HG02623 (cell line): ENCODE data around the gene HHAT.

Source experiments
- ATAC-seq: cut with Tn5 transposase; IDR thresholded peaks from one replicate; pipeline ENCODE4 v1.9.1; 2021; ENCODE audit warnings: moderate library complexity; ENCODE audit not compliant: unreplicated experiment

HHAT gene

DNA sequence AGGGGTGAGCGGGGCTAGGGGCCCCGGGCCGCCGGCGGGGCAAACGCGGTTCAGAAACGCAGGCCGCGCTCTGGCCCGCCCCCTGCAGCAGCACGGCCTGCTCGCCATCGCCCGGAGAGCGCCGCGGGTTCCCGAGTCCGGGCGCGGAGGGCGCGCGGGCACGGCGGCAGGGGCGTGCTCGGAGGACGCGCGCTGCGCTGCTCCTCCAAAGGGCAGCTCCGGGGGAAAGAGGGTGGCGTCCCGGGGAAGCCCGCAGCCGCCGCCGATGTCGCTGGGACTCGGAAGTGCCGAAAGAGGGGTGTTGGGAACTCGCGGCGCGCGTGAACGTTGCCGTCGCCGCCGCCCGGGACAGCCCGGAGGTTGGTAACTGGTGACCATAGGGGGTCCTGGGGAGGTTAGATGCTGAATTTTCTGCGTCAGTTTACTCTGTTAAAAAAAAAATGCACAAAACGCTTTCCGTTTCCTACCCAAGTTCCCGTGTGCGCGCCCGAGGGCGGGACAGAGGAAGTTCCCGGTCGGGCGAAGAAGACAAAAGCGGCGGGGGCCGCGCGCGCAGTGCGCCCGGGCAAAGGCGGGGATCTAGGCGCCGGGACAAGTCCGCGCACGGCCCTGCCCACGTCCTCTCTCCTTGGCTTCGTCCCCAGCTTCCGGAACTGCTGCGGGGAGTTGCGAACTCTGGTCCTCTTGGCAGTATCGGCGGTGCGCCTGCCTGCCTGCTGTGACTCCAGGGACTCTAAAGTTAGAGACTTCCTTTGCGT, at the start of gene HHAT:
Gene HHAT (plus strand): TSS at position 157 of the 758 bp plus-strand sequence. CDS start 20,074 bp downstream, outside the sequence.
- ATAC-seq: peak; percentile 42

DNA sequence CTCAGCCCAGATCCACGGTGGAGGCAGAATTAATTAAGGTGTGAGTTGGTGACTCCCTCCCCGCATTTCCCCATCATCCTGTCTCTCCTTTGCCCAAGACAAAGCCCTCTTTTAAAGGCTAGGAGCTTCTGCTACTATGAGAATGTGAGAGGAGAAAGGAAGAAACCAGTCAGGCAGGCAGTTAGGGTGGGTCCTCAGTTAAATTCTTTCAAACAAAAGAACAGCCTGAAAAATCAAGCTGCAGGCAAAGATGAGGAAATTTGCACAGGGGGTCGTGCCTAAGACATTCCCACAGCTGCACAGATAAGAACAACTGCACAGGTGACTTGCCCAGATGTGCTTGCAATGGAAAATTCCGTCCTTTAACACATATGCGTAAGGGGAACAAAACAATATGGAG, 48.5 kb upstream of the HHAT start:
- no peak for ATAC-seq

DNA sequence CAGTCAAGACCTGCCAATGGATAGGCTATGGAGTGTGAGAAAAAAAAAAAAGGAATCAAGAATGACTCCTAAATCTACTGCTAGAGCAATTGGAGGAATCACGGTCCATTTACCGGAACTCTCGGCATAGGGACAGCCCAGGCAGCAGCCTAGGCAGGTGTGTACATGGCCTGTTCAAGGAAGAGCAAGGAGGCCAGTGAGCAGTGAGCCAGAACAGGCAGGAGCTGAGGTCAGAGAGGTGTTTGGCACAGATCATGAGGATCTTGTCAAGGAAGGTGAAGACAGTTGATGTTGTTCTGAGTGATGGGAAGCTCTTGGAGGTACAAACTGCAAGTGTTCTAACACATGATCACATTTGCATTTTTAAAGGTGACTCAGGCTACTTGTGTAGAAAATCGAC, 40.6 kb upstream of the HHAT start:
- no peak for ATAC-seq

DNA sequence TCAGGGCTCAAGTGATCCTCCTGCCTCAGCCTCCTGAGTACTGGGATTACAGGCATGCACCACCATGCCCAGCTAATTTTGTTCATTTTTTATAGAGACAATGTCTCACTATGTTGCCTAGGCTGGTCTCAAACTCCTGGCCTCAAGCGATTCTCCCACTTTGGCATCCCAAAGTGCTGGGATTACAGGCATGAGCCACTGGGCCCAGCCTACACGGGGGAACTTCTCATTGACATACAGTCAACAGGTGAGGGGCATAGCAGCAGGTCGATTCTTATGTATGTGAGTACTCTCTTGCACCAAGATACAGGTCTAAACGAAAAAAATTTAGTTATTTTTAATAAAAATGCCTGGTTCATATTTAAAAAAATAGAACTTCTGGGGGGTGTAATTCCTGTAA, 39.5 kb upstream of the HHAT start:
- ATAC-seq: no peak

GRCh38 chr1:210291081-210291764, 37.5 kb upstream of the HHAT start:
- ATAC-seq: no peak

- ATAC-seq: no peak
These were observed 36.9 kb upstream of the HHAT start for GRCh38 chr1:210291786-210292230.

GRCh38 chr1:210292231-210292871, 36.4 kb upstream of the HHAT start:
- peak; percentile 68 for ATAC-seq

DNA sequence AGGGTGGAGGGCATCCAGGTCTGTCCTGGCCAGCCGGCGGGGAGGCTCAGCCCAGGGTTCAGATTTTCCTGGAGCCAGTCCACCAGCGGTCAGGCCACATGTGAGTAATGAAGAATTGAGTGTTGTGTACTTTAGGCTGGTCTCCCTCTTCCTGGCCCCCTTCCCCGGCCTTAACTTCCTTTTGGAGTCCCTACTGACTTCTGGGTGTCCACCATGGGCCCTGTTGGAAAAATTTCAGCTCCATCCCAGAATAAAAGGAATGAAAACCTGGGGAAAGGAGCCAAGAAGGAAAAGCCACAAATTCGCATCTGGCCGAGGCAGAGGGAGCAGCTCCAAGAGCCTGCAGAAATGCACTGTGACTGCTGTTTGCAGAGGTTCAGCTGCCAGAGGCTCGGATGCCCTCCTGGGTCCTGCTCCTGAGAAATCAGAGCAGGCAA, 35.5 kb upstream of the HHAT start:
- ATAC-seq: no peak

DNA sequence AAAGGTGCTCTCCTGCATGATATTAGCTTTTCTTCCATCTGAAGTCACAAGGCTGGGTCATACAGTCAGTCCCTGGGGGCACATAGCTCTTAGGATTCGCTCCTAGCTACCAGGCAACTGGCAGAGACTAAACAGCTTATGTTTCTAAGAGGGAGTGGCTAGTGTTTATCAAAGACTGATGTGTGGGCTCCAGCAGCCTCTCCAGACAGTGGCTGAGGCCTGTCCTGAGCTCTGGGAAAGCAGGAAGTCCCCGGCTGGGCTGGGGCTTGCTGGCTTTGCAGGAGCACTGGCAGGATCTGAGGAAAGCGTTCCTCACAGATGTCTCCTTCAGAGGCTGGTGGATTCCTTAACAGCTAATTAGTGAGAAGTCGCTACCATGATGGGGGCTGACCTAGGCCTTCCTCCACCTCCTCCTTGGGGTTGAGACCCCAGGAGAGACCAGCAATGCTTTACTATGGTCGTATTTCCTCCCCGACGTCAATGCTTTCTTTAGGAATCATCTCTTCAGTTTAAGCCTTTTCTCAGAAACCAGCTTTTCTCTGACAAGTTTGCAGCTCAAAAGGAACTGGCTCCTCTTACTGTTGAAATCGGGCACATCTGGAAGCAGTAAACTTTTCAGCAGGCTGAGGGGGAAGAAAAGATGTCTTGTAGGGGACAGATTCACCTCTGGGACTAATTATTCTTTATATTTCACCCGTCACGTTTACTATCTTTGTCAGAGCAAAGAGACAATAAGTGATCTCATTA, 33.5 kb upstream of the HHAT start:
- no peak for ATAC-seq

- no peak for ATAC-seq
These were observed 32.0 kb upstream of the HHAT start for GRCh38 chr1:210296682-210297081.

- no peak for ATAC-seq
These were observed 30.4 kb upstream of the HHAT start for GRCh38 chr1:210298296-210298695.

DNA sequence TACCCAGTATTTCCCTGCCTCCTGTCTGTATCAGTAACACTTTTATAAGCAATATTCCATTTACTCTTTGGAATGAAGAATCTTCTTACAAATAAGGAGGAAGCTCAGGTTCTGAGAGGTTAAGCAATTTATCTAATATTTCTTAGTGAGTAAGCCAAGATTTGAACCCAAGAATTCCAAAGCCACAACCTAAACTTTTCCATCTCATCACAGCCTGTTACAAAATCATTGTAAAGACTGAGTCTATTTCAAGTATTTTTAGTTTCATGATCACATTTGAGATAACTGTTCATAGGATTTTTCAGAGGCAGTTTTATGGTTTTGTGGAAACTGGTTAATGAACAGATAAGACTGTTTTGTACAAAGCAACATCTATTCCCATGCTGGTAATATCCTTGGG, 29.8 kb upstream of the HHAT start:
- no peak for ATAC-seq

DNA sequence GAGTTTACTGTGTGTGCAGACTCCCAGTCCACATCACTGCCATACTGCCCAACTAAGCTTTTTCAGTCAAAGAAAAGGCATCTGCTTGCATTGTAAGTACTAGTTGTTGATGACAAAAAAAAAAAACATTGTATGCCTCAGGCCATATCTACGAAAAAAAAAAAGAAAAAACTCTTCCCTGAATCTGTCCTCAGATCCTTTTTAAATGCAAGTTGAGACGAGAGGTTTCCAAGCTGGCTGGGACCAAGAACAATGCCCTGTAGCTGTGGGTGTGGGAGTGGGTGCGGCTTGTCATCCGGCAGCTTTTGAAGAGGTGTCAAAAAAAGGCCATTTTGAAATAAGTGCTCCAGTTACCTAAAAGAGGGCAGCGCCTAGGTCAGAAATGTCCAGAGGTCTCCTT, 29.2 kb upstream of the HHAT start:
- ATAC-seq: no peak

DNA sequence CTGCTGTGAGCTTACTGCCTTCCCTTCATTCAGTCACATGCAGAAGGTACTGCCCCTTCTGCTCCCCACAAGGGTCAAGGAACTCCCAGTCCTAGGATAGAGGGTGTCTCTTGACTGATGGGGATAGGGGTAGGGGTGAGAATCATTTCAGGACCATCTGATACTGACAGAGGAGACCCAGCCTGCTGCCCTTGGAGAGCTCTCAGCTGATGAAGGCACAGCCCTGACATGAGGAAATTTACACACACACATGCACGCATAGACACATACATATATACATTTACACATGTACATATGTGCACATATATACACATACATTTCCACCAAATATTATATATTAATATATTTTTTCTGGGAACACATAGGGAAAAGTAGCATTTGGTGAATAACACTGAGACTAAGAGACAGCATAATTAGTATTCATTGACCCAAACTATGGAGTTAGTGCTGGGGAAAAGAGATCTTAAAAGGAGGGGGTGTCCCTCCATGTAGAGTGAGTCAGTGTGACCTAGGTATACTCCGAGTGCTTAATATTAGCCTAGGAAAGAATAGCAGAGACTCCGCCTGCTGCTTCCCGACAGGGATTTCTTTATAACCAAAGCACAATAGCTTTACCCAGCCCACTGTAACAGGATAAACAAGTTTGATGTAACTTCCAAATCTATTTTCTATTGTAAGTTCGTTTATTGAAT, 27.6 kb upstream of the HHAT start:
- ATAC-seq: no peak

GRCh38 chr1:210301615-210302000, 27.1 kb upstream of the HHAT start:
- no peak for ATAC-seq

DNA sequence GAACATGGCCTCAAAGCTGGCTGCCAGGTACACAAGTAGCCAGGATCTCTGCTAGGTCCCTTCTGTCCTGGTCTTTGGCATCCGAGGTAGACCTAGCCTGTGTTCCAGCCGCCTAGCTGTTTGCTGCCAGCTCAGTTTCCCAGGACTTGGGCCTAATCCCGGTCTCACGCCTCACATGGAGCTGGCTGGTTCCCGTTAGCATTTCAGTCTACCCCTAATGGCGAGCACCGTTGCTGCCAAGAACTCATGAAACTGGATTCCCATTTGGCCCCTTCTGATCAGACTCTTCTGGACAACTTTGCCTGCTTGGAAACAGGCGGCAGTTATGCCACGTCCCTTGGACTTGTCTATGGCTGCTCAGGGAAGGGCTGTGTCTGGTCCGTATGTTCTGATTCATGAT, 26.2 kb upstream of the HHAT start:
- ATAC-seq: no peak

GRCh38 chr1:210303391-210303790, 25.3 kb upstream of the HHAT start:
- no peak for ATAC-seq

DNA sequence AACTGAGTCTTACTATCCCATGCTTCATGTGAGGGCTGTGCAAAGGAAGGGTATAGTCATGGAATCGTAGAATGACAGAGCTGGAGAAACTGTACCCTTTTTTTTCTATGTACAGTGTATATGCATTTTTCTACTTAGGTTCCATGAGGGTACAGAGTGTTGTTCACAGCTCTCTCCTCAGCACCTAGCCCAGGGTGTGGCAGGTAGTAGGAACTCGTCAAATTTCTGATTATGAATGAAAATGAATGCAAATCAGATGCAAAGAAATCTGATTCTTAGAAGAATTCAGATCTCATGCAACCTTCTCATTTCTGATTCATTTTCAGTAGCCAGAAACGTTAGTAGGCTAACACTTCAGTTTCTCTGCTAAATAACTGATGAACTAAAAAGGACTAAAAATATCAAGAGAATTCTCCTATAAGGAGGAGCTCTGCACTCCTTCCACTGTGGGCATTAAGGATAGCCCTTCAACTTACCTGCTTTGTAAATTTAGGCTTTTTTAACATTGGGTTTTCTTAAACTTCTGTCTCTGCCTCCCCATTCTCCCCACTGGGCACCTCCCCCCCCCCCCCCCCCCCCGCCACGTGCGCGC, 18.0 kb upstream of the HHAT start:
- no peak for ATAC-seq

DNA sequence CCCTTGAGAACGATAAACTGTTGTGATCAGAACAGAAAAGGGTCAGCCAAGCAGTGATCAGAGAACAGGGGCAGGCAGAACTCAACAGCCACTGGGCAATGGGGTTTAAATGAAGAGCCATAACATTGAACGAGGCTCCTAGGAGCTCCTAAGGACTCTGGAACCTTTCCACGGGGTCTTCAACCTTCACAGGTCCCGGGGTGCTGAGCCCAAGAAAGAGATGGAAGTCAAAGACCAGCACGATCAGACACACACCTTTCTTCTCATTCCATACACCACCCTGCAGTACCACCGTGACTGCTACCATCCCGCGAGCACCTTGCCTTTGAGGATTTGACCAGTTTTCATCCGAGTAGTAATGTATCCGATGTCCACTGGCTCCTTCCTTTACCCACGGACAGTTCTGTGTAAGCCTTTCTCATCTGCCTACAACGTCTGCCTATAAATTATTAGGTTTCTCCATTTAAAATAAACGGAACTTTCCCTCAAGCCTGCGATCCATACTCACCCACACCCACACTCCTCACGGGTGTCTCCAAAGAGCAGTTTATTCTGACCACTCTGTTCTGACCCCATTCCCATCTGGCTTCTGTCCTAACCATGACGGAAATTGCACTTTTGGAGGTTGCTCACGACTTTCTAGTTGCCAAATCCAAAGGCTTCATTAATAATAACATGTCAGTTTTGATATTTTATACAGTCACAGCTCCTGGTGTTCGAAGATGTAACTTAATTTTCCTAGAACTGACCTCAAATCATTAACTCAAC, 16.8 kb upstream of the HHAT start:
- no peak for ATAC-seq
